Measurements from ENCODE around the gene DNAJC10. TPM values are rescaled to one million over a fixed set of nuclear protein-coding genes. Genes with fewer than 3 reads are reported as not detected.

Gene DNAJC10
- total and polyA plus RNA-seq, 2 donors (not counting 3 experiments of a cell fraction or from before 2014, with no cell fraction given): 45.1 to 201 TPM

- H3K27ac ChIP-seq (ENCODE audit: insufficient read depth, low read depth, low read length): no peak overlapping the region
- H3K9me1 ChIP-seq (replicated peaks; ENCODE audit: control insufficient read depth, extremely low read depth, insufficient read depth, low read length): no peaks in the 10 kb centered on the region
- TF ChIP-seq GATA2 (IDR thresholded peaks at IDR 0.05; ENCODE audit: insufficient read depth, insufficient read length, low read depth, low read length): no peak
- no peak for TF ChIP-seq JUN (IDR thresholded peaks at IDR 0.05; ENCODE audit: borderline replicate concordance, insufficient read depth, insufficient read length, low read depth)
- TF ChIP-seq MAX (IDR thresholded peaks at IDR 0.05; ENCODE audit: insufficient read depth, insufficient read length): no peak
- no peak for TF ChIP-seq MYC (IDR thresholded peaks at IDR 0.05; ENCODE audit: low read depth, low read length)
- TF ChIP-seq FOS (IDR thresholded peaks at IDR 0.05; ENCODE audit: borderline replicate concordance, insufficient read depth, low read length): no peak
- no peak for TF ChIP-seq POLR2A (IDR thresholded peaks at IDR 0.05; ENCODE audit: low read depth, low read length)
- H3K36me3 ChIP-seq (ENCODE audit: control insufficient read depth in 2 of 2, extremely low read depth in 1 of 2, insufficient read depth in 2 of 2, low read length in 2 of 2): no peaks in the 10 kb centered on the region
- POLR2A ChIA-PET: no interaction called here
- H3K4me2 ChIP-seq (ENCODE audit: insufficient read depth, low read length): no peak overlapping the region
- FAIRE-seq (no peak), DNase-seq (ENCODE audit: low read depth, low spot score) (no peak)
- no peaks in the 10 kb centered on the region for H4K20me1 ChIP-seq (replicated peaks; ENCODE audit: control insufficient read depth, extremely low read depth, insufficient read depth, low read length)
- H3K4me3 ChIP-seq (replicated peaks in 1 of 3; ENCODE audit: insufficient read depth in 1 of 3, low read depth in 1 of 3, low read length in 3 of 3): no peak overlapping the region
- no peaks in the 10 kb centered on the region for H3K79me2 ChIP-seq (ENCODE audit: control insufficient read depth, insufficient read depth, low read length)
- CTCF ChIA-PET: interaction anchor here (1.6 kb wide), 1 partner anchor 69 kb away, joined by 3 read pairs; no protein-coding TSS in a partner anchor
- dilution Hi-C loops (cut with MboI; ENCODE audit: extremely low pct_ligation_motif_present, low sequenced_read_pairs): no loop called here
- intact Hi-C loops (cut with micrococcal nuclease): no loop called here
- H3K9me3 ChIP-seq (replicated peaks; ENCODE audit: control insufficient read depth, insufficient read depth, low read length): no peaks in the 10 kb centered on the region
- no TSS peak for BruUV-seq (replicated peaks)
- H3K27me3 ChIP-seq (ENCODE audit: control insufficient read depth in 2 of 2, insufficient read depth in 2 of 2, low read length in 2 of 2): no peaks in the 10 kb centered on the region
- no peak overlapping the region for H2AFZ ChIP-seq (ENCODE audit: low read depth, low read length)
- no peaks in the 10 kb centered on the region for H3K4me1 ChIP-seq (ENCODE audit: control insufficient read depth, extremely low read depth, insufficient read depth, low read length)
- H3K9ac ChIP-seq (replicated peaks; ENCODE audit: extremely low read depth, insufficient read depth, low read length): no peak overlapping the region
Observed at GRCh38 chr2:182698671-182699070, 17.4 kb upstream of the DNAJC10 start.

- H3K9ac ChIP-seq (replicated peaks; ENCODE audit: extremely low read depth, insufficient read depth, low read length): no peak overlapping the region
- no TSS peak for BruUV-seq (replicated peaks)
- H3K9me3 ChIP-seq (replicated peaks; ENCODE audit: control insufficient read depth, insufficient read depth, low read length): no peaks in the 10 kb centered on the region
- no peaks in the 10 kb centered on the region for H3K9me1 ChIP-seq (replicated peaks; ENCODE audit: control insufficient read depth, extremely low read depth, insufficient read depth, low read length)
- H3K36me3 ChIP-seq (ENCODE audit: control insufficient read depth in 2 of 2, extremely low read depth in 1 of 2, insufficient read depth in 2 of 2, low read length in 2 of 2): no peaks in the 10 kb centered on the region
- no peaks in the 10 kb centered on the region for H3K79me2 ChIP-seq (ENCODE audit: control insufficient read depth, insufficient read depth, low read length)
- no peaks in the 10 kb centered on the region for H3K4me1 ChIP-seq (ENCODE audit: control insufficient read depth, extremely low read depth, insufficient read depth, low read length)
- H3K27ac ChIP-seq (ENCODE audit: insufficient read depth, low read depth, low read length): no peak overlapping the region
- no peak for FAIRE-seq
- intact Hi-C loops (cut with micrococcal nuclease): no loop called here
- ChIA-PET CTCF (no interaction called here), POLR2A (no interaction called here)
- TF ChIP-seq EZH2 (IDR thresholded peaks at IDR 0.05; ENCODE audit: borderline replicate concordance, low read depth, low read length, severe bottlenecking): no peak
- TF ChIP-seq MYC (IDR thresholded peaks at IDR 0.05; ENCODE audit: low read depth, low read length): no peak
- no peak for TF ChIP-seq POLR2AphosphoS5 (IDR thresholded peaks at IDR 0.05; ENCODE audit: insufficient read depth, low read depth, low read length)
- TF ChIP-seq JUN (IDR thresholded peaks at IDR 0.05; ENCODE audit: borderline replicate concordance, insufficient read depth, insufficient read length, low read depth): no peak
- no peak for TF ChIP-seq POLR2A (IDR thresholded peaks at IDR 0.05; ENCODE audit: low read depth, low read length)
- TF ChIP-seq CTCF (IDR thresholded peaks at IDR 0.05; ENCODE audit: extremely low read depth in 1 of 2, insufficient read depth in 1 of 2, low read depth in 1 of 2, low read length in 2 of 2): no peak
- TF ChIP-seq GATA2 (IDR thresholded peaks at IDR 0.05; ENCODE audit: insufficient read depth, insufficient read length, low read depth, low read length): no peak
- TF ChIP-seq FOS (IDR thresholded peaks at IDR 0.05; ENCODE audit: borderline replicate concordance, insufficient read depth, low read length): no peak
- TF ChIP-seq MAX (IDR thresholded peaks at IDR 0.05; ENCODE audit: insufficient read depth, insufficient read length): no peak
- H2AFZ ChIP-seq (ENCODE audit: low read depth, low read length): no peak overlapping the region
- H3K4me3 ChIP-seq (replicated peaks in 1 of 3; ENCODE audit: insufficient read depth in 1 of 3, low read depth in 1 of 3, low read length in 3 of 3): no peak overlapping the region
- no peak for DNase-seq (ENCODE audit: low read depth, low spot score)
- H3K4me2 ChIP-seq (ENCODE audit: insufficient read depth, low read length): no peak overlapping the region
- H4K20me1 ChIP-seq (replicated peaks; ENCODE audit: control insufficient read depth, extremely low read depth, insufficient read depth, low read length): no peaks in the 10 kb centered on the region
- no peaks in the 10 kb centered on the region for H3K27me3 ChIP-seq (ENCODE audit: control insufficient read depth in 2 of 2, insufficient read depth in 2 of 2, low read length in 2 of 2)
- dilution Hi-C loops (cut with MboI; ENCODE audit: extremely low pct_ligation_motif_present, low sequenced_read_pairs): no loop called here
Observed at GRCh38 chr2:182705761-182706160, 10.3 kb upstream of the DNAJC10 start.
